HUDEP-2 (cell line): Measurements from ENCODE around the gene STX3.
A peak's percentile ranks its signal among the peaks of the same experiment; 100 is the strongest.

ENCODE experiments used
- DNase-seq, 76 experiments: peaks; one replicate each; lab custom pipeline; 2025; ENCODE audit not compliant: unreplicated experiment in 76 of 76; lab: John Stamatoyannopoulos, UW

Gene STX3

GRCh38 chr11:59785818-59786217 is 30.6 kb downstream of the STX3 start:
- no peak for DNase-seq

- no peak for DNase-seq
Observed at GRCh38 chr11:59787255-59787588, 32.0 kb downstream of the STX3 start.

- DNase-seq, result no peak
Observed at GRCh38 chr11:59787816-59788215, 32.6 kb downstream of the STX3 start.

GRCh38 chr11:59791639-59792038 is 36.5 kb downstream of the STX3 start:
- DNase-seq, result no peak

- DNase-seq, result no peak
Observed at GRCh38 chr11:59792507-59792906, 37.3 kb downstream of the STX3 start.

- no peak for DNase-seq
Observed at GRCh38 chr11:59794417-59794816, 39.2 kb downstream of the STX3 start.

- no peak for DNase-seq
Observed at GRCh38 chr11:59800390-59801025, 45.3 kb downstream of the STX3 start.

GRCh38 chr11:59801160-59801706 is 46.1 kb downstream of the STX3 start:
- DNase-seq, result no peak

GRCh38 chr11:59801981-59802638 is 46.9 kb downstream of the STX3 start:
- DNase-seq, result peak in 3 of 76 experiments; percentile 9 to 53 (median 33)

- peak in 40 of 76 experiments; percentile 6 to 72 (median 40) for DNase-seq
Observed at GRCh38 chr11:59802639-59803176, 47.5 kb downstream of the STX3 start.

GRCh38 chr11:59804061-59804460 is 48.9 kb downstream of the STX3 start:
- DNase-seq, result peak in 2 of 76 experiments; percentile 17

GRCh38 chr11:59807047-59807610 is 52.0 kb downstream of the STX3 start:
- no peak for DNase-seq

- peak in 75 of 76 experiments; percentile 27 to 94 (median 84) for DNase-seq
Observed at GRCh38 chr11:59810189-59810910, 55.2 kb downstream of the STX3 start, which contains the start of gene MRPL16. Gene MRPL16 (minus strand): TSS chr11:59810778. CDS start chr11:59810658, 120 bp downstream.

- no peak for DNase-seq
Observed at GRCh38 chr11:59810911-59811259, 55.7 kb downstream of the STX3 start.

- DNase-seq, result no peak
Observed at GRCh38 chr11:59812220-59812619, 57.0 kb downstream of the STX3 start.

GRCh38 chr11:59813364-59813763 is 58.2 kb downstream of the STX3 start:
- no peak for DNase-seq

GRCh38 chr11:59814021-59814420 is 58.8 kb downstream of the STX3 start:
- DNase-seq, result no peak

- no peak for DNase-seq
Observed at GRCh38 chr11:59815754-59816153, 60.6 kb downstream of the STX3 start.

- peak in 1 of 76 experiments; percentile 9 for DNase-seq
Observed at GRCh38 chr11:59816434-59816833, 61.3 kb downstream of the STX3 start.

- no peak for DNase-seq
Observed at GRCh38 chr11:59818572-59818971, 63.4 kb downstream of the STX3 start.
